Keratinocyte (primary cell): ENCODE data around the gene STKLD1. TPM values are rescaled to one million over a fixed set of nuclear protein-coding genes. Genes with fewer than 3 reads are reported as not detected.
"Not testable (repeated sequence)": the region's sequence is repeated elsewhere in the genome, so short reads cannot be mapped to it uniquely, and the experiment has no call there.

Source experiments
- DNase-seq: peaks from one replicate; pipeline ENCODE4 v3.0.0-alpha.2; 2011; ENCODE audit warnings: low read depth, missing footprints, low spot score
- FAIRE-seq: peaks from 2 replicates; lab custom pipeline; 2011; peaks lifted over from hg19 to GRCh38; lab: Jason Lieb, UNC
- H2AFZ ChIP-seq: 2 replicates; pipeline ENCODE4 v1.6.0; 2012; ENCODE audit warnings: low read length, control low read depth, inconsistent platforms; ENCODE audit not compliant: control insufficient read depth
- H3K27ac ChIP-seq: 2 replicates; pipeline ENCODE4 v1.5.1; 2011; ENCODE audit warnings: low read length; ENCODE audit not compliant: control insufficient read depth, insufficient read depth
- H3K27me3 ChIP-seq: 3 replicates; pipeline ENCODE4 v1.6.0; 2011; ENCODE audit warnings: low read length; ENCODE audit not compliant: control insufficient read depth, insufficient read depth; ENCODE audit errors: extremely low read depth
- H3K36me3 ChIP-seq, 2 experiments: 2 replicates in 1 of 2; 3 replicates in 1 of 2; pipeline ENCODE4 v1.5.1; 2011; ENCODE audit warnings: low read length in 2 of 2, mild to moderate bottlenecking in 1 of 2; ENCODE audit not compliant: control insufficient read depth in 2 of 2, insufficient read depth in 2 of 2; ENCODE audit errors: extremely low read depth in 1 of 2
- H3K4me1 ChIP-seq: 3 replicates; pipeline ENCODE4 v1.5.1; 2011; ENCODE audit warnings: low read length; ENCODE audit not compliant: control insufficient read depth, insufficient read depth; ENCODE audit errors: extremely low read depth
- H3K4me2 ChIP-seq: 3 replicates; pipeline ENCODE4 v1.6.0; 2011; ENCODE audit warnings: low read depth, low read length; ENCODE audit not compliant: control insufficient read depth, insufficient read depth; ENCODE audit errors: extremely low read depth
- H3K4me3 ChIP-seq, 3 experiments: fragments of 200-600 bp in 1 of 3; sonication (generic) in 1 of 3; 2 replicates in 2 of 3; 3 replicates in 1 of 3; pipeline ENCODE4 v1.5.1; 2011 to 2016; ENCODE audit warnings: low read length in 3 of 3, mild to moderate bottlenecking in 3 of 3, control low read depth in 2 of 3, inconsistent platforms in 1 of 3, low read depth in 1 of 3, mixed read lengths in 1 of 3, mixed run types in 1 of 3, moderate library complexity in 1 of 3; ENCODE audit not compliant: control insufficient read depth in 2 of 3, insufficient read depth in 2 of 3; ENCODE audit errors: extremely low read depth in 1 of 3
- H3K79me2 ChIP-seq: 2 replicates; pipeline ENCODE4 v1.6.0; 2012; ENCODE audit warnings: low read length; ENCODE audit not compliant: control insufficient read depth, insufficient read depth
- H3K9ac ChIP-seq: 3 replicates; pipeline ENCODE4 v1.6.0; 2011; ENCODE audit warnings: low read length; ENCODE audit not compliant: control insufficient read depth, insufficient read depth; ENCODE audit errors: extremely low read depth
- H3K9me1 ChIP-seq: 3 replicates; pipeline ENCODE4 v1.6.0; 2011; ENCODE audit warnings: low read length; ENCODE audit not compliant: control insufficient read depth, insufficient read depth; ENCODE audit errors: extremely low read depth
- H3K9me3 ChIP-seq: 2 replicates; pipeline ENCODE4 v1.5.1; 2012; ENCODE audit warnings: low read depth, low read length; ENCODE audit not compliant: control insufficient read depth
- H4K20me1 ChIP-seq: 3 replicates; pipeline ENCODE4 v1.6.0; 2011; ENCODE audit warnings: low read length; ENCODE audit not compliant: control insufficient read depth, insufficient read depth; ENCODE audit errors: extremely low read depth
- CTCF ChIP-seq, 3 experiments: IDR thresholded peaks in 1 of 3; conservative IDR thresholded peaks in 1 of 3; optimal IDR thresholded peaks in 1 of 3; 2 replicates in 2 of 3; 3 replicates in 1 of 3; pipeline versions ENCODE3 to v1.5.1; 2011; ENCODE audit warnings: low read length in 3 of 3, mild to moderate bottlenecking in 3 of 3, moderate library complexity in 2 of 3, control low read depth in 1 of 3, inconsistent platforms in 1 of 3; ENCODE audit not compliant: insufficient read depth in 2 of 3; ENCODE audit errors: extremely low read depth in 1 of 3
- dilution Hi-C: fragments of 300-500 bp; cut with MboI; formaldehyde crosslinking; loops from one replicate; pipeline ENCODE4 v1.7.0; 2020; ENCODE audit warnings: low sequenced_read_pairs; ENCODE audit not compliant: extremely low pct_ligation_motif_present
- polyA plus RNA-seq, 5 experiments: library from polyadenylated mRNA; depleted of rRNA in 3 of 5; stranded (reverse) in 3 of 5; stranded (forward) in 1 of 5; unstranded in 1 of 5; fragments of >200 nt; gene quantifications; 1 replicate in 1 of 5; 2 replicates in 3 of 5; 3 replicates in 1 of 5; pipeline versions ENCODE4 v1.2.1 to v1.2.3, GENCODE V29; 2011 to 2012; ENCODE audit warnings: missing spikeins in 2 of 5, low read depth in 1 of 5, low replicate concordance in 1 of 5

STKLD1 gene
- polyA plus RNA-seq, 1 donor (not counting 4 experiments of a cell fraction or from before 2014, with no cell fraction given): 0.77 TPM

GRCh38 chr9:133390713-133391112 is 14.5 kb downstream of the STKLD1 start:
- H3K9me1 ChIP-seq: no peaks in the 10 kb centered on the region
- TF ChIP-seq CTCF (optimal IDR thresholded peaks at IDR 0.05 in 1 of 3, IDR thresholded peaks at IDR 0.05 in 1 of 3, conservative IDR thresholded peaks at IDR 0.05 in 1 of 3; ENCODE audit: extremely low read depth in 1 of 3, insufficient read depth in 2 of 3, low read length in 3 of 3): no peak
- FAIRE-seq (no peak), DNase-seq (no peak)
- no peak overlapping the region for H3K9ac ChIP-seq
- no peaks in the 10 kb centered on the region for H3K9me3 ChIP-seq
- dilution Hi-C loops: no loop called here
- H3K79me2 ChIP-seq: no peaks in the 10 kb centered on the region
- H3K36me3 ChIP-seq: no peaks in the 10 kb centered on the region
- no peak overlapping the region for H3K4me2 ChIP-seq
- H3K27me3 ChIP-seq: peaks cover 13% of the 10 kb centered on the region
- no peak overlapping the region for H3K4me3 ChIP-seq
- no peak overlapping the region for H3K27ac ChIP-seq
- H3K4me1 ChIP-seq: peaks cover 9% of the 10 kb centered on the region
- no peak overlapping the region for H2AFZ ChIP-seq
- H4K20me1 ChIP-seq: no peaks in the 10 kb centered on the region

- H3K79me2 ChIP-seq, H3K9me1 ChIP-seq, FAIRE-seq, H3K4me1 ChIP-seq, H2AFZ ChIP-seq, H3K4me3 ChIP-seq, dilution Hi-C loops, H4K20me1 ChIP-seq, H3K9me3 ChIP-seq, H3K36me3 ChIP-seq, H3K27ac ChIP-seq, DNase-seq, H3K4me2 ChIP-seq, H3K9ac ChIP-seq: not testable (repeated sequence)
- H3K27me3 ChIP-seq: peaks cover 15% of the 10 kb centered on the region
Observed at GRCh38 chr9:133391449-133391848, 15.3 kb downstream of the STKLD1 start.

GRCh38 chr9:133392308-133392707 is 16.1 kb downstream of the STKLD1 start:
- H3K4me3 ChIP-seq, H3K4me2 ChIP-seq, H3K36me3 ChIP-seq, H3K9me1 ChIP-seq, FAIRE-seq, H2AFZ ChIP-seq, H4K20me1 ChIP-seq, H3K79me2 ChIP-seq, H3K4me1 ChIP-seq, H3K9ac ChIP-seq, H3K9me3 ChIP-seq, dilution Hi-C loops, H3K27ac ChIP-seq, DNase-seq: not testable (repeated sequence)
- H3K27me3 ChIP-seq: peaks cover 15% of the 10 kb centered on the region
